Lower leg skin (tissue), 3 donors: ENCODE results near the gene ZCCHC7.

ENCODE experiments used
- CTCF ChIP-seq, 3 donors: fragments of 450-650 bp; IDR thresholded peaks; one replicate each; pipeline ENCODE4 v1.5.1; 2016; ENCODE audit warnings: antibody characterized with exemption in 3 of 3, mild to moderate bottlenecking in 3 of 3, moderate library complexity in 2 of 3
- POLR2A ChIP-seq, 2 donors: fragments of 450-650 bp; IDR thresholded peaks; one replicate each; pipeline ENCODE4 v1.6.1; 2016 to 2017; ENCODE audit warnings: antibody characterized with exemption in 2 of 2, mild to moderate bottlenecking in 1 of 2, moderate library complexity in 1 of 2

- TF ChIP-seq CTCF (IDR thresholded peaks at IDR 0.05) (no peak), POLR2A (IDR thresholded peaks at IDR 0.05) (no peak)
These were observed 15.1 kb upstream of the ZCCHC7 start for GRCh38 chr9:37105234-37105633.
